ENCODE data around the gene KCTD19. TPM values are rescaled to one million over a fixed set of nuclear protein-coding genes. Genes with fewer than 3 reads are reported as not detected.
A peak's percentile ranks its signal among the peaks of the same experiment; 100 is the strongest.

Gene KCTD19
- total RNA-seq, 2 experiments from 2014 or later, result not detected

DNA sequence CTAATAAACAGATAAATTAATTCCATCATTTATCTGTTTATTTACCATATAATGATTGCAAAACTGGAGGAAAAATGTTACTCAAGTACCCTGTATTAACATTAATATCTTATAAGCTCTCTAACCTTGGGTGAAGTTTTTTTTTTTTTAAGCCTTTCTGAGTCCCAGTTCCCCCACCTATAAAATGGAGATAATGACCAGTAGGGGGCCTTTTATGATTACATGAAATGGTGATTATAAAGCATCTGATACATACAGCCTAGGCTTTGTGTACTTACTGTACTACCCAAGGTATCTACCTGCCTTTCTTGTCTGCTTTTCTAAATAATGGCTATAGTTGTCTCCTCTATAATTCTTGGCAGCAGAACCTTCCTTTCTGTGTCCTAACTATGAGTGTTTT, 22.6 kb upstream of the KCTD19 start:
- Mint-ChIP-seq H3K4me1 (ENCODE audit: low read depth) (no peaks in the 10 kb centered on the region), H3K4me3 (no peak overlapping the region), H3K36me3 (ENCODE audit: low read depth) (no peaks in the 10 kb centered on the region), H3K9me3 (no peaks in the 10 kb centered on the region), H3K27ac (no peak overlapping the region), H3K27me3 (peaks cover 5% of the 10 kb centered on the region)
- H3K27ac ChIP-seq (ENCODE audit: low read depth in 1 of 2, low read length in 2 of 2), result no peak overlapping the region
- no peak overlapping the region for H3K4me3 ChIP-seq (ENCODE audit: low read length)
- CTCF ChIA-PET, result interaction anchor here (0.6 kb wide), 1 partner anchor 17 kb away, joined by 4 read pairs; no protein-coding TSS in a partner anchor
- no peaks in the 10 kb centered on the region for H3K27me3 ChIP-seq (ENCODE audit: control insufficient read depth in 1 of 2, insufficient read depth in 2 of 2, low read length in 2 of 2)
- TF ChIP-seq, protein P1, sequence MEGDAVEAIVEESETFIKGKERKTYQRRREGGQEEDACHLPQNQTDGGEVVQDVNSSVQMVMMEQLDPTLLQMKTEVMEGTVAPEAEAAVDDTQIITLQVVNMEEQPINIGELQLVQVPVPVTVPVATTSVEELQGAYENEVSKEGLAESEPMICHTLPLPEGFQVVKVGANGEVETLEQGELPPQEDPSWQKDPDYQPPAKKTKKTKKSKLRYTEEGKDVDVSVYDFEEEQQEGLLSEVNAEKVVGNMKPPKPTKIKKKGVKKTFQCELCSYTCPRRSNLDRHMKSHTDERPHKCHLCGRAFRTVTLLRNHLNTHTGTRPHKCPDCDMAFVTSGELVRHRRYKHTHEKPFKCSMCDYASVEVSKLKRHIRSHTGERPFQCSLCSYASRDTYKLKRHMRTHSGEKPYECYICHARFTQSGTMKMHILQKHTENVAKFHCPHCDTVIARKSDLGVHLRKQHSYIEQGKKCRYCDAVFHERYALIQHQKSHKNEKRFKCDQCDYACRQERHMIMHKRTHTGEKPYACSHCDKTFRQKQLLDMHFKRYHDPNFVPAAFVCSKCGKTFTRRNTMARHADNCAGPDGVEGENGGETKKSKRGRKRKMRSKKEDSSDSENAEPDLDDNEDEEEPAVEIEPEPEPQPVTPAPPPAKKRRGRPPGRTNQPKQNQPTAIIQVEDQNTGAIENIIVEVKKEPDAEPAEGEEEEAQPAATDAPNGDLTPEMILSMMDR (IDR thresholded peaks at IDR 0.05), result peak; percentile 23
- ATAC-seq (ENCODE audit: poor library complexity) (no peak), DNase-seq (peak in 3 of 14 experiments; percentile 40 to 46 (median 41))
- POLR2A ChIA-PET, result no interaction called here
- no peaks in the 10 kb centered on the region for H3K36me3 ChIP-seq (ENCODE audit: insufficient read depth, low read length)
- no peaks in the 10 kb centered on the region for H3K9me3 ChIP-seq (ENCODE audit: control insufficient read depth in 1 of 2, insufficient read depth in 1 of 2, low read length in 2 of 2)
- intact Hi-C loops (cut with DNase I, micrococcal nuclease), result no loop called here
- no peaks in the 10 kb centered on the region for H3K4me1 ChIP-seq (ENCODE audit: insufficient read depth, low read length)

DNA sequence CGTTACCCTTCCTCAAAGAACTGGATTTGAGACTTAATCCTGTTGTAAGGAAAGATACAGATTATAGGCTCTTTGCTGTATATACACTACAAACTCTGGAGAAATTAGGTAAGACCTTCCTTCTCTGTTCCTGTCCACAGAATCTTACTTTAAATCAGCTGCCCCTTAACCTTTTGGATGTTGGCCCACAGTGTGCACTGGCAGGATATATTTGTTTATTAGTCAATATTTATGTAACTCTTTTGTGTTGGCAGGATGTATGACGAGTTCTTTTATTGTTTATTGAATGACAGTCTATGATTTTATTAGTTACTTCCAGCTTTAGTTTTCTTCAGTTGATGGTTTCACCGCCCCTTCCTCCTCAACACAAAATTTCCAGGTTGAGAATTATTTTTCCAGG, 19.8 kb upstream of the KCTD19 start:
- TF ChIP-seq, protein P1 (IDR thresholded peaks at IDR 0.05), result no peak
- no peaks in the 10 kb centered on the region for H3K4me1 ChIP-seq (ENCODE audit: insufficient read depth, low read length)
- H3K27ac Mint-ChIP-seq, result no peak overlapping the region
- H3K27me3 Mint-ChIP-seq, result peaks cover 5% of the 10 kb centered on the region
- H3K4me1 Mint-ChIP-seq (ENCODE audit: low read depth), result no peaks in the 10 kb centered on the region
- H3K27me3 ChIP-seq (ENCODE audit: control insufficient read depth in 1 of 2, insufficient read depth in 2 of 2, low read length in 2 of 2), result no peaks in the 10 kb centered on the region
- no peaks in the 10 kb centered on the region for H3K9me3 ChIP-seq (ENCODE audit: control insufficient read depth in 1 of 2, insufficient read depth in 1 of 2, low read length in 2 of 2)
- H3K9me3 Mint-ChIP-seq, result no peaks in the 10 kb centered on the region
- H3K27ac ChIP-seq (ENCODE audit: low read depth in 1 of 2, low read length in 2 of 2), result no peak overlapping the region
- DNase-seq (no peak), ATAC-seq (ENCODE audit: poor library complexity) (no peak)
- intact Hi-C loops (cut with DNase I, micrococcal nuclease), result no loop called here
- ChIA-PET POLR2A (no interaction called here), CTCF (no interaction called here)
- H3K36me3 Mint-ChIP-seq (ENCODE audit: low read depth), result no peaks in the 10 kb centered on the region
- no peak overlapping the region for H3K4me3 ChIP-seq (ENCODE audit: low read length)
- H3K36me3 ChIP-seq (ENCODE audit: insufficient read depth, low read length), result no peaks in the 10 kb centered on the region
- H3K4me3 Mint-ChIP-seq, result no peak overlapping the region

DNA sequence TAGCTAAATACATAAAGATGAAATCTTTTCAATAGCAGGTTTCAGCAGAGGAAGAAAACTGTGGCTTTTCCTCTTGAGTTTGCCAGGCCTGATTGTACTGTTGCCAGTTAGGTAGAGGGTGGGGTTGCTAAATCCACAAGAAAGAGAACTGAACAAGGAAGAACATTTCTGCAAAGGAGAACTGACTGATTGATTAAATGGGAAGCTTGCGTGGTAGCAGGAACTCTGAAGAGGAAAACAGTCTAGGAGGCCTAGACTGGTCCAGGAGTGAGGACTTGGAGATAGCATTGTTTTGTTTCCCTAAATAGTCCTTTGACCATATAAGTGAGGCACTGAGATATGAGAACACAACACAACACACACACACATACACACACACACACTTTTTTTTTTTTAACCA, 18.9 kb upstream of the KCTD19 start:
- H3K36me3 Mint-ChIP-seq (ENCODE audit: low read depth), result no peaks in the 10 kb centered on the region
- no peak overlapping the region for H3K27ac Mint-ChIP-seq
- Histone ChIP-seq H3K4me1 (ENCODE audit: insufficient read depth, low read length) (no peaks in the 10 kb centered on the region), H3K36me3 (ENCODE audit: insufficient read depth, low read length) (no peaks in the 10 kb centered on the region), H3K27ac (ENCODE audit: low read depth in 1 of 2, low read length in 2 of 2) (no peak overlapping the region), H3K4me3 (ENCODE audit: low read length) (no peak overlapping the region), H3K9me3 (ENCODE audit: control insufficient read depth in 1 of 2, insufficient read depth in 1 of 2, low read length in 2 of 2) (no peaks in the 10 kb centered on the region), H3K27me3 (ENCODE audit: control insufficient read depth in 1 of 2, insufficient read depth in 2 of 2, low read length in 2 of 2) (no peaks in the 10 kb centered on the region)
- POLR2A ChIA-PET, result no interaction called here
- no peaks in the 10 kb centered on the region for H3K4me1 Mint-ChIP-seq (ENCODE audit: low read depth)
- DNase-seq (no peak), ATAC-seq (ENCODE audit: poor library complexity) (no peak)
- H3K9me3 Mint-ChIP-seq, result no peaks in the 10 kb centered on the region
- CTCF ChIA-PET, result no interaction called here
- TF ChIP-seq, protein P1 (IDR thresholded peaks at IDR 0.05), result no peak
- no peak overlapping the region for H3K4me3 Mint-ChIP-seq
- intact Hi-C loops (cut with DNase I, micrococcal nuclease), result no loop called here
- peaks cover 5% of the 10 kb centered on the region for H3K27me3 Mint-ChIP-seq

All from CD4-positive, alpha-beta T cell (primary cell).